Erythroblast (primary cell): ENCODE measurements around the gene HTRA3.

Experiments
- GATA1 ChIP-seq: IDR thresholded peaks from 2 replicates; pipeline ENCODE4 v1.6.1; 2011; ENCODE audit warnings: low read depth, mild to moderate bottlenecking, control low read depth, low read length, moderate library complexity
- POLR2A ChIP-seq: IDR thresholded peaks from 2 replicates; pipeline ENCODE4 v1.6.1; 2011; ENCODE audit warnings: mild to moderate bottlenecking, low read length

DNA sequence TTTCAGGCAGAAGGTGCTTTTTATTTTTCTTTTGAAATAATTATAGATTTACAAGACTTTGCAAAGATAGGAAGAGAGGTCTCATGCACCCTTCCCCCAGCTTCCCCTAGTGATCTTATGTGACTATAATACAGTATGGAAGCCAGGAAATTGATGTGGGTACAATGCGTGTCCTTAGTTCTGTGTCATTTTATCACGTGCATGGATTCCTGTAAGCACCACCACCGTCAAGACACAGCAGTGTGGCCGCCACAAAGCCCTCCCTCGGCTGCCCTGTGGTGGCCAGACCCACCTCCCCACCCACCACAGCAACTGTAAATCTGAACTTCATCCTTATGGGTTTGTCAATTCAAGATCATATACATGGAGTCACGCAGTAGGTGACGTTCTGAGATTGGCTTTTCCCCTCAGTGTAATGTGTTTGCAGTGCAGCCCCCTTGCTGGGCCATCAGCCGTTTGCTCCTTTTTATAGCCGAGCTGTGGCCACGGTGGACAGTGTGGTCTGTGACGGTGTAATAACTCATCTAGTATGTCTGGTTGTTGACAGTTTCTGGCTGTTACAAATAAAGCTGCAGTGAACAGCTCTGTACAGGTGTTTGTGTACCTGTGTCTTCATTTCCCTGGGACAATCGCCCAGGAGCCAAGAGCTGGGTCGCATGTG, 10.9 kb upstream of the HTRA3 start:
- TF ChIP-seq POLR2A = no peak
- no peak for TF ChIP-seq GATA1
